HepG2 (cell line): ENCODE measurements around the gene MUC22. TPM values are rescaled to one million over a fixed set of nuclear protein-coding genes. Genes with fewer than 3 reads are reported as not detected.

Experiments used
- ATAC-seq: fragments of 200-7000 bp; cut with Tn5 transposase; 3 replicates; pipeline ENCODE4 v1.9.1; 2020; ENCODE audit warnings: mild to moderate bottlenecking, moderate library complexity
- BruUV-seq: library from RNA; stranded (reverse); fragments of 400-500 nt; replicated peaks from 2 replicates; lab custom pipeline; 2021; lab: Mats Ljungman, UMichigan
- CTCF ChIA-PET: fragments of 300-600 bp; formaldehyde crosslinking; extraction: SDS; loops from one replicate; lab custom pipeline; 2021; ENCODE audit warnings: low total read pairs, inconsistent platforms, low intra/inter-chr PET ratio; lab: Yijun Ruan, JAX
- POLR2A ChIA-PET: fragments of 350-600 bp; sonication (Branson Sonifier 250); formaldehyde crosslinking; loops from one replicate; lab custom pipeline; 2020; ENCODE audit warnings: antibody characterized with exemption, inconsistent platforms; lab: Yijun Ruan, JAX
- DNase-seq: peaks from one replicate; pipeline ENCODE4 v3.0.0-alpha.2; 2015; ENCODE audit warnings: low spot score
- FAIRE-seq: peaks from 3 replicates; lab custom pipeline; 2011; peaks lifted over from hg19 to GRCh38; lab: Jason Lieb, UNC
- H2AFZ ChIP-seq: one replicate; pipeline ENCODE4 v1.6.1; 2011; ENCODE audit warnings: low read length, inconsistent platforms
- H3K27ac ChIP-seq: fragments of 300-600 bp; 3 replicates; pipeline ENCODE4 v1.8.0; 2011; ENCODE audit warnings: mixed run types, mild to moderate bottlenecking, mixed read lengths, low read length, inconsistent platforms; ENCODE audit not compliant: insufficient read depth; ENCODE audit errors: extremely low read length
- H3K27me3 ChIP-seq, 2 experiments: fragments of 200-600 bp in 1 of 2; 2 replicates in 1 of 2; 3 replicates in 1 of 2; pipeline versions ENCODE4 v1.6.0 to v1.8.0; 2011; ENCODE audit warnings: low read length in 2 of 2, mild to moderate bottlenecking in 2 of 2, moderate library complexity in 2 of 2, inconsistent platforms in 1 of 2; ENCODE audit not compliant: insufficient read depth in 2 of 2, control insufficient read depth in 1 of 2
- H3K36me3 ChIP-seq, 2 experiments: fragments of 200-600 bp in 1 of 2; replicated peaks in 1 of 2; 2 replicates in 1 of 2; 3 replicates in 1 of 2; pipeline versions ENCODE4 v1.5.1 to v1.8.0; 2011; ENCODE audit warnings: low read length in 2 of 2, inconsistent platforms in 1 of 2; ENCODE audit not compliant: insufficient read depth in 2 of 2, control insufficient read depth in 1 of 2
- H3K4me1 ChIP-seq: 2 replicates; pipeline ENCODE4 v1.5.1; 2012; ENCODE audit warnings: low read length, inconsistent platforms; ENCODE audit not compliant: insufficient read depth
- H3K4me2 ChIP-seq: 2 replicates; pipeline ENCODE4 v1.6.0; 2011; ENCODE audit warnings: low read depth, low read length, inconsistent platforms
- H3K4me3 ChIP-seq, 3 experiments: fragments of 200-600 bp in 1 of 3; sonication (generic), shearing (Covaris generic) in 1 of 3; replicated peaks in 1 of 3; 2 replicates each; pipeline ENCODE4 v1.5.1; 2011 to 2016; ENCODE audit warnings: low read length in 3 of 3, inconsistent platforms in 2 of 3, low read depth in 2 of 3, mild to moderate bottlenecking in 2 of 3, control low read depth in 1 of 3, mixed read lengths in 1 of 3; ENCODE audit not compliant: insufficient read depth in 1 of 3
- H3K79me2 ChIP-seq: one replicate; pipeline ENCODE4 v1.6.1; 2011; ENCODE audit warnings: low read length, inconsistent platforms; ENCODE audit not compliant: insufficient read depth
- H3K9ac ChIP-seq: 2 replicates; pipeline ENCODE4 v1.6.0; 2011; ENCODE audit warnings: mild to moderate bottlenecking, low read depth, low read length, inconsistent platforms; ENCODE audit not compliant: insufficient read depth
- H3K9me3 ChIP-seq: 2 replicates; pipeline ENCODE4 v1.5.1; 2012; ENCODE audit warnings: mild to moderate bottlenecking, low read length
- H4K20me1 ChIP-seq: 2 replicates; pipeline ENCODE4 v1.6.0; 2011; ENCODE audit warnings: inconsistent platforms, mild to moderate bottlenecking, low read length, moderate library complexity; ENCODE audit not compliant: insufficient read depth
- AFF4 ChIP-seq: sonication (generic); formaldehyde crosslinking; IDR thresholded peaks from 2 replicates; pipeline ENCODE4 v1.4.0; 2020; ENCODE audit warnings: missing genetic modification reagents
- AHR ChIP-seq: IDR thresholded peaks from 2 replicates; pipeline ENCODE4 v1.6.1; 2018; ENCODE audit warnings: missing genetic modification reagents, missing compliant biosample characterization
- BATF2 ChIP-seq: sonication (generic); formaldehyde crosslinking; IDR thresholded peaks from 2 replicates; pipeline ENCODE4 v1.8.0; 2022; ENCODE audit warnings: mild to moderate bottlenecking, missing genetic modification reagents, moderate library complexity
- GABPB1 ChIP-seq: IDR thresholded peaks from 2 replicates; pipeline ENCODE4 v1.6.1; 2016; ENCODE audit warnings: mild to moderate bottlenecking, missing genetic modification reagents, moderate library complexity, missing compliant biosample characterization
- NFIC ChIP-seq: IDR thresholded peaks from 2 replicates; pipeline ENCODE4 v1.6.1; 2012; ENCODE audit warnings: mild to moderate bottlenecking, low read length, inconsistent platforms
- PITX1 ChIP-seq: sonication (generic); formaldehyde crosslinking; IDR thresholded peaks from 2 replicates; pipeline ENCODE4 v1.5.1; 2020; ENCODE audit warnings: mild to moderate bottlenecking, missing genetic modification reagents
- SMARCE1 ChIP-seq: fragments of 450-650 bp; IDR thresholded peaks from 2 replicates; pipeline ENCODE4 v1.6.1; 2017; ENCODE audit warnings: borderline replicate concordance
- ZFP37 ChIP-seq: sonication (generic); formaldehyde crosslinking; IDR thresholded peaks from 2 replicates; pipeline ENCODE4 v1.4.0; 2020; ENCODE audit warnings: missing genetic modification reagents, borderline replicate concordance
- ZNF205 ChIP-seq: IDR thresholded peaks from 2 replicates; pipeline ENCODE4 v1.6.1; 2018; ENCODE audit warnings: missing biosample characterization, missing genetic modification reagents
- ZNF577 ChIP-seq: sonication (generic); formaldehyde crosslinking; IDR thresholded peaks from 2 replicates; pipeline ENCODE4 v1.4.0; 2020; ENCODE audit warnings: mild to moderate bottlenecking, low read depth, missing genetic modification reagents, borderline replicate concordance
- ZNF883 ChIP-seq: sonication (generic); formaldehyde crosslinking; IDR thresholded peaks from 2 replicates; pipeline ENCODE4 v1.5.1; 2020; ENCODE audit warnings: mild to moderate bottlenecking, missing genetic modification reagents; ENCODE audit errors: not compliant biosample characterization
- WGBS: methylation state at CpG from one replicate; pipeline ENCODE4 v1.1.6; 2017; ENCODE audit warnings: low lambda C conversion rate; 5-methylcytosine and 5-hydroxymethylcytosine counted together
- in situ Hi-C: cut with HindIII; loops from 2 replicates; pipeline ENCODE4 v1.10.0; 2017; ENCODE audit warnings: low pct_unique_long_range_greater_than_20kb; ENCODE audit not compliant: extremely low pct_ligation_motif_present
- intact Hi-C: fragments of 100-400 bp; cut with micrococcal nuclease; formaldehyde crosslinking; loops from one replicate; pipeline ENCODE4 v1.10.0; 2022; ENCODE audit not compliant: unreplicated experiment
- polyA plus RNA-seq, 8 experiments: library from polyadenylated mRNA; depleted of rRNA in 3 of 8; stranded (reverse) in 7 of 8; unstranded in 1 of 8; fragments of >200 nt; fragmentation: Illumina TruSeq in 4 of 8; extraction: Trizol in 4 of 8; gene quantifications; 2 replicates each; pipeline versions ENCODE4 v1.2.1 to v1.2.3, GENCODE V29; 2011 to 2016; ENCODE audit warnings: low read depth in 4 of 8, missing spikeins in 1 of 8, mixed read lengths in 1 of 8; ENCODE audit not compliant: insufficient read depth in 1 of 8
- total RNA-seq, 5 experiments: library from RNA; depleted of rRNA; stranded (reverse); fragments of >200 nt; fragmentation: Illumina TruSeq; extraction: Trizol; gene quantifications; 2 replicates each; pipeline ENCODE4 v1.2.3, GENCODE V29; 2016; ENCODE audit warnings: low read depth in 1 of 5
- TF ChIP-seq, protein P1 (sequence below): sonication (generic); formaldehyde crosslinking; IDR thresholded peaks from 2 replicates; pipeline ENCODE4 v1.5.1; 2020; ENCODE audit warnings: missing genetic modification reagents, mild to moderate bottlenecking, borderline replicate concordance
- TF ChIP-seq, protein P2 (sequence below): sonication (generic); formaldehyde crosslinking; IDR thresholded peaks from 2 replicates; pipeline ENCODE4 v1.5.0; 2020; ENCODE audit warnings: mild to moderate bottlenecking, missing genetic modification reagents, moderate library complexity

MUC22 gene
- total and polyA plus RNA-seq, 2 of the 13 experiments (the other 11 are each of a cell fraction or from before 2014, with no cell fraction given): not detected

- FAIRE-seq (peak; percentile 64), ATAC-seq (peak; percentile 88), DNase-seq (peak; percentile 64)
- 16% methylated on average over 19 of the region's 22 CpGs for WGBS
- no peaks in the 10 kb centered on the region for H4K20me1 ChIP-seq
- H3K9ac ChIP-seq: no peak overlapping the region
- H3K27me3 ChIP-seq: peaks cover 1 to 7% of the 10 kb centered on the region in 2 experiments; a peak in 3 of 5 replicates
- ChIA-PET POLR2A (interaction anchor here (0.5 to 1.6 kb wide), 3 partner anchors 166 to 255 kb away, joined by 3 to 5 read pairs (median 4); partner anchors contain the start of gene VARS2), CTCF (interaction anchor here (1.2 to 1.4 kb wide), 2 partner anchors 8 to 165 kb away, joined by 3 to 9 read pairs; partner anchors contain the start of gene VARS2)
- 0 out of 2 replicates have a peak overlapping the region, but pooled peaks have one; percentile 21 for H3K4me2 ChIP-seq
- H3K9me3 ChIP-seq: no peaks in the 10 kb centered on the region
- H3K27ac ChIP-seq: no peak overlapping the region
- in situ Hi-C loops: loop anchor here (5.0 to 25.0 kb wide), 3 partner anchors 162 to 617 kb away; partner anchors contain the start of genes NRM and PPP1R18
- no peaks in the 10 kb centered on the region for H3K79me2 ChIP-seq
- BruUV-seq: no TSS peak
- H3K36me3 ChIP-seq: no peaks in the 10 kb centered on the region
- H3K4me3 ChIP-seq: no peak overlapping the region
- H2AFZ ChIP-seq: no peak overlapping the region
- intact Hi-C loops: loop anchor here (2.0 kb wide), 1 partner anchor 165 kb away; the partner anchor contains the start of gene VARS2
- peaks cover 6% of the 10 kb centered on the region; the same call in 1 of the 2 replicates for H3K4me1 ChIP-seq
- TF ChIP-seq, protein P1, sequence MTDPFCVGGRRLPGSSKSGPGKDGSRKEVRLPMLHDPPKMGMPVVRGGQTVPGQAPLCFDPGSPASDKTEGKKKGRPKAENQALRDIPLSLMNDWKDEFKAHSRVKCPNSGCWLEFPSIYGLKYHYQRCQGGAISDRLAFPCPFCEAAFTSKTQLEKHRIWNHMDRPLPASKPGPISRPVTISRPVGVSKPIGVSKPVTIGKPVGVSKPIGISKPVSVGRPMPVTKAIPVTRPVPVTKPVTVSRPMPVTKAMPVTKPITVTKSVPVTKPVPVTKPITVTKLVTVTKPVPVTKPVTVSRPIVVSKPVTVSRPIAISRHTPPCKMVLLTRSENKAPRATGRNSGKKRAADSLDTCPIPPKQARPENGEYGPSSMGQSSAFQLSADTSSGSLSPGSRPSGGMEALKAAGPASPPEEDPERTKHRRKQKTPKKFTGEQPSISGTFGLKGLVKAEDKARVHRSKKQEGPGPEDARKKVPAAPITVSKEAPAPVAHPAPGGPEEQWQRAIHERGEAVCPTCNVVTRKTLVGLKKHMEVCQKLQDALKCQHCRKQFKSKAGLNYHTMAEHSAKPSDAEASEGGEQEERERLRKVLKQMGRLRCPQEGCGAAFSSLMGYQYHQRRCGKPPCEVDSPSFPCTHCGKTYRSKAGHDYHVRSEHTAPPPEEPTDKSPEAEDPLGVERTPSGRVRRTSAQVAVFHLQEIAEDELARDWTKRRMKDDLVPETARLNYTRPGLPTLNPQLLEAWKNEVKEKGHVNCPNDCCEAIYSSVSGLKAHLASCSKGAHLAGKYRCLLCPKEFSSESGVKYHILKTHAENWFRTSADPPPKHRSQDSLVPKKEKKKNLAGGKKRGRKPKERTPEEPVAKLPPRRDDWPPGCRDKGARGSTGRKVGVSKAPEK (CRISPR knock-in tag): no peak
- TF ChIP-seq, protein P2, sequence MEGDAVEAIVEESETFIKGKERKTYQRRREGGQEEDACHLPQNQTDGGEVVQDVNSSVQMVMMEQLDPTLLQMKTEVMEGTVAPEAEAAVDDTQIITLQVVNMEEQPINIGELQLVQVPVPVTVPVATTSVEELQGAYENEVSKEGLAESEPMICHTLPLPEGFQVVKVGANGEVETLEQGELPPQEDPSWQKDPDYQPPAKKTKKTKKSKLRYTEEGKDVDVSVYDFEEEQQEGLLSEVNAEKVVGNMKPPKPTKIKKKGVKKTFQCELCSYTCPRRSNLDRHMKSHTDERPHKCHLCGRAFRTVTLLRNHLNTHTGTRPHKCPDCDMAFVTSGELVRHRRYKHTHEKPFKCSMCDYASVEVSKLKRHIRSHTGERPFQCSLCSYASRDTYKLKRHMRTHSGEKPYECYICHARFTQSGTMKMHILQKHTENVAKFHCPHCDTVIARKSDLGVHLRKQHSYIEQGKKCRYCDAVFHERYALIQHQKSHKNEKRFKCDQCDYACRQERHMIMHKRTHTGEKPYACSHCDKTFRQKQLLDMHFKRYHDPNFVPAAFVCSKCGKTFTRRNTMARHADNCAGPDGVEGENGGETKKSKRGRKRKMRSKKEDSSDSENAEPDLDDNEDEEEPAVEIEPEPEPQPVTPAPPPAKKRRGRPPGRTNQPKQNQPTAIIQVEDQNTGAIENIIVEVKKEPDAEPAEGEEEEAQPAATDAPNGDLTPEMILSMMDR (CRISPR knock-in tag): peak; percentile 81
- TF ChIP-seq ZFP37 (CRISPR knock-in tag) (no peak), AHR (CRISPR knock-in tag) (0 out of 2 replicates have a peak, but pooled peaks have one; percentile 31), BATF2 (CRISPR knock-in tag) (no peak), ZNF883 (CRISPR knock-in tag) (peak; percentile 38), ZNF577 (CRISPR knock-in tag) (no peak), ZNF205 (no peak), SMARCE1 (no peak), PITX1 (CRISPR knock-in tag) (no peak), NFIC (no peak), AFF4 (CRISPR knock-in tag) (no peak), GABPB1 (CRISPR knock-in tag) (peak; percentile 28; the same call in 1 of the 2 replicates)
Measured at GRCh38 chr6:31079656-31080261, 69.5 kb downstream of the MUC22 start.
